PC-3 (cell line): ENCODE results near the gene IL18BP. TPM values are rescaled to one million over a fixed set of nuclear protein-coding genes. Genes with fewer than 3 reads are reported as not detected.

ENCODE experiments used
- ATAC-seq: fragments of 200-7000 bp; cut with Tn5 transposase; 2 replicates; pipeline ENCODE4 v1.9.1; 2020; ENCODE audit warnings: mild to moderate bottlenecking, moderate library complexity
- BruUV-seq: library from RNA; stranded (reverse); fragments of 400-500 nt; replicated peaks from 2 replicates; lab custom pipeline; 2021; lab: Mats Ljungman, UMichigan
- CTCF ChIA-PET: fragments of 300-600 bp; sonication (Branson Sonifier 250); formaldehyde crosslinking; loops from one replicate; lab custom pipeline; 2022; ENCODE audit warnings: antibody characterized with exemption; lab: Charles Lee
- POLR2A ChIA-PET: fragments of 300-600 bp; sonication (Branson Sonifier 250); formaldehyde crosslinking; loops from one replicate; lab custom pipeline; 2022; ENCODE audit warnings: antibody characterized with exemption; ENCODE audit not compliant: unreplicated experiment; lab: Charles Lee
- DNase-seq: peaks from one replicate; pipeline ENCODE4 v3.0.0-alpha.2; 2015
- H2AFZ ChIP-seq: fragments of 300-600 bp; sonication (generic); 2 replicates; pipeline ENCODE4 v1.6.0; 2016; ENCODE audit warnings: antibody characterized with exemption, low read length
- H3F3A ChIP-seq: fragments of 300-600 bp; sonication (generic); one replicate; pipeline ENCODE4 v1.6.0; 2017; ENCODE audit warnings: antibody characterized with exemption, low read length, control low read depth, mild to moderate bottlenecking; ENCODE audit not compliant: unreplicated experiment
- H3K27ac ChIP-seq: fragments of 300-600 bp; sonication (generic); 2 replicates; pipeline ENCODE4 v1.5.1; 2016; ENCODE audit warnings: mild to moderate bottlenecking, low read length
- H3K27me3 ChIP-seq: fragments of 300-600 bp; sonication (generic); 2 replicates; pipeline ENCODE4 v1.6.1; 2016; ENCODE audit warnings: low read length, mixed read lengths
- H3K36me3 ChIP-seq: fragments of 300-600 bp; sonication (generic); 2 replicates; pipeline ENCODE4 v1.6.1; 2016; ENCODE audit warnings: low read depth, mixed run types, low read length, mixed read lengths
- H3K4me1 ChIP-seq: fragments of 300-600 bp; sonication (generic); 2 replicates; pipeline ENCODE4 v1.5.1; 2016; ENCODE audit warnings: low read length; ENCODE audit not compliant: insufficient read depth
- H3K4me2 ChIP-seq: fragments of 300-600 bp; sonication (generic); 2 replicates; pipeline ENCODE4 v1.6.0; 2016; ENCODE audit warnings: low read length
- H3K4me3 ChIP-seq: fragments of 300-600 bp; sonication (generic); 2 replicates; pipeline ENCODE4 v1.5.1; 2016; ENCODE audit warnings: mild to moderate bottlenecking, low read length, mixed read lengths
- H3K79me2 ChIP-seq: fragments of 300-600 bp; sonication (generic); 2 replicates; pipeline ENCODE4 v1.6.1; 2017; ENCODE audit warnings: low read length, mixed read lengths
- H3K9ac ChIP-seq: fragments of 300-600 bp; sonication (generic); 2 replicates; pipeline ENCODE4 v1.6.0; 2016; ENCODE audit warnings: mild to moderate bottlenecking, low read length
- H3K9me2 ChIP-seq: fragments of 300-600 bp; sonication (generic); replicated peaks from 2 replicates; pipeline ENCODE4 v1.6.1; 2016; ENCODE audit warnings: mixed run types, low read length, mixed read lengths
- H3K9me3 ChIP-seq: fragments of 300-600 bp; sonication (generic); 2 replicates; pipeline ENCODE4 v1.6.1; 2016; ENCODE audit warnings: low read length, mixed read lengths
- H4K20me1 ChIP-seq: fragments of 300-600 bp; sonication (generic); 2 replicates; pipeline ENCODE4 v1.6.1; 2016; ENCODE audit warnings: low read length, mixed read lengths
- EZH2 ChIP-seq: fragments of 300-600 bp; sonication (generic); IDR thresholded peaks from one replicate; pipeline ENCODE4 v1.6.1; 2017; ENCODE audit warnings: antibody characterized with exemption, mild to moderate bottlenecking, low read length; ENCODE audit not compliant: unreplicated experiment
- EZH2phosphoT487 ChIP-seq: fragments of 300-600 bp; sonication (generic); IDR thresholded peaks from 2 replicates; pipeline ENCODE4 v1.6.1; 2018; ENCODE audit warnings: mild to moderate bottlenecking, antibody characterized with exemption, low read length, borderline replicate concordance
- intact Hi-C: fragments of 100-400 bp; cut with micrococcal nuclease; formaldehyde crosslinking; loops from 2 replicates; pipeline ENCODE4 v1.9.0; 2023
- total RNA-seq: library from RNA; depleted of rRNA; stranded (reverse); fragments of >200 nt; gene quantifications from 2 replicates; pipeline ENCODE4 v1.2.3, GENCODE V29; 2014
- TF ChIP-seq, protein P1 (sequence below): fragments of 300-600 bp; sonication (generic); conservative IDR thresholded peaks from 2 replicates; pipeline ENCODE4 v1.5.1; 2017; ENCODE audit warnings: antibody characterized with exemption, low read depth, mild to moderate bottlenecking, low read length

IL18BP gene
- total RNA-seq, 1 experiment from 2014 or later: 7.2 TPM

DNA sequence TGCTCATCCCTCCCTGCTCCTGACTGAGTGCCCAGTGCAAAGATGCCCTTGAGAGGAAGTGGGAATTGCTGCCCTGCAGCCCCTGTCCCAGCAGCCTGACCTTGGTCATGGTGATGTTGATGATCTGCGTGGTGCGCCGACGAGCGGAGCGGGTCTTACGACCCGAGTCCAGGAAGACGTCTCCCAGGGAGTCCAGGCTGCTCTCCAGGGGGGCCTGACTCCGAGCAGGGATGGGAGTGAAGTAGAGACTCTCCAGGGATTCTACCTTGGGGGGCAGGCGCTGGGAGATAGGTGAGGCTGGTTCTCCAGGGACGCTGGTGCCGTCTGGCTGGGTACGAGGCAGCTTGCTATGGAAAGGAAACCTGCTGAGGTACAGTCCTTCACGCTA is 8.4 kb downstream of the IL18BP start:
- no peak overlapping the region for H3K4me3 ChIP-seq
- no peak overlapping the region for H2AFZ ChIP-seq
- H3K4me1 ChIP-seq: no peaks in the 10 kb centered on the region
- H4K20me1 ChIP-seq: peaks cover 5% of the 10 kb centered on the region
- ChIA-PET CTCF (no interaction called here), POLR2A (interaction anchor here (0.5 kb wide), 1 partner anchor 666 kb away, joined by 19 read pairs; no protein-coding TSS in a partner anchor)
- no peak overlapping the region for H3K27ac ChIP-seq
- no peak overlapping the region for H3K4me2 ChIP-seq
- no peaks in the 10 kb centered on the region for H3K9me3 ChIP-seq
- no peak overlapping the region for H3K9ac ChIP-seq
- DNase-seq (no peak), ATAC-seq (no peak)
- peaks cover 6% of the 10 kb centered on the region for H3F3A ChIP-seq
- intact Hi-C loops: no loop called here
- no peak for TF ChIP-seq EZH2
- TF ChIP-seq EZH2phosphoT487: no peak
- TF ChIP-seq, protein P1, sequence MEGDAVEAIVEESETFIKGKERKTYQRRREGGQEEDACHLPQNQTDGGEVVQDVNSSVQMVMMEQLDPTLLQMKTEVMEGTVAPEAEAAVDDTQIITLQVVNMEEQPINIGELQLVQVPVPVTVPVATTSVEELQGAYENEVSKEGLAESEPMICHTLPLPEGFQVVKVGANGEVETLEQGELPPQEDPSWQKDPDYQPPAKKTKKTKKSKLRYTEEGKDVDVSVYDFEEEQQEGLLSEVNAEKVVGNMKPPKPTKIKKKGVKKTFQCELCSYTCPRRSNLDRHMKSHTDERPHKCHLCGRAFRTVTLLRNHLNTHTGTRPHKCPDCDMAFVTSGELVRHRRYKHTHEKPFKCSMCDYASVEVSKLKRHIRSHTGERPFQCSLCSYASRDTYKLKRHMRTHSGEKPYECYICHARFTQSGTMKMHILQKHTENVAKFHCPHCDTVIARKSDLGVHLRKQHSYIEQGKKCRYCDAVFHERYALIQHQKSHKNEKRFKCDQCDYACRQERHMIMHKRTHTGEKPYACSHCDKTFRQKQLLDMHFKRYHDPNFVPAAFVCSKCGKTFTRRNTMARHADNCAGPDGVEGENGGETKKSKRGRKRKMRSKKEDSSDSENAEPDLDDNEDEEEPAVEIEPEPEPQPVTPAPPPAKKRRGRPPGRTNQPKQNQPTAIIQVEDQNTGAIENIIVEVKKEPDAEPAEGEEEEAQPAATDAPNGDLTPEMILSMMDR: no peak
- no peaks in the 10 kb centered on the region for H3K9me2 ChIP-seq
- H3K27me3 ChIP-seq: no peaks in the 10 kb centered on the region
- peaks cover 83% of the 10 kb centered on the region for H3K36me3 ChIP-seq
- no peaks in the 10 kb centered on the region for H3K79me2 ChIP-seq
- BruUV-seq: no TSS peak

DNA sequence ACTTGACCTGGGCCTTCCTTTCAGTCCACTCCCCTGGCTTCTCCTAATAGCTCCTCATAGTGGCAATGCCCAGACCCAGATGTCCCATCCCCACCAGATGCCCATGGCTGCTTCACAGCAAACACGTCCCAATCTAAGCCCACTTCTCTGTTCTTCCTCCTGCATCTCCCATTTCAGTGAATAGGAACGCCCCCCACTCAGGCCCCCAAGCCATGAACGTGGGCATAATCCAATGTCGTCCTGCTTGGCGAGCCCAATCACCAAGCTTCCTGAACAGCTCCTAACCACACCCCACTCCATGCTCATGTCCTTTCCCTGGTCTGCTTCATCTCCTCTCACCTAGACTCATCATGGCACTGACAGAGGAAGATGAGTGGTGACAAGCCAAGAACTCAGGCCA is 8.9 kb downstream of the IL18BP start:
- Histone ChIP-seq H3K4me3 (no peak overlapping the region), H3K27me3 (no peaks in the 10 kb centered on the region), H3K9me3 (no peaks in the 10 kb centered on the region), H2AFZ (no peak overlapping the region), H4K20me1 (peaks cover 5% of the 10 kb centered on the region), H3K9ac (no peak overlapping the region), H3K9me2 (no peaks in the 10 kb centered on the region), H3K4me1 (no peaks in the 10 kb centered on the region), H3K27ac (no peak overlapping the region), H3F3A (peaks cover 6% of the 10 kb centered on the region), H3K36me3 (peaks cover 86% of the 10 kb centered on the region), H3K4me2 (no peak overlapping the region), H3K79me2 (no peaks in the 10 kb centered on the region)
- TSS peak; percentile 11 for BruUV-seq
- TF ChIP-seq EZH2 (no peak), EZH2phosphoT487 (no peak)
- TF ChIP-seq, protein P1: no peak
- ChIA-PET CTCF (no interaction called here), POLR2A (interaction anchor here (0.5 kb wide), 1 partner anchor 665 kb away, joined by 19 read pairs; no protein-coding TSS in a partner anchor)
- DNase-seq (no peak), ATAC-seq (no peak)
- intact Hi-C loops: no loop called here

DNA sequence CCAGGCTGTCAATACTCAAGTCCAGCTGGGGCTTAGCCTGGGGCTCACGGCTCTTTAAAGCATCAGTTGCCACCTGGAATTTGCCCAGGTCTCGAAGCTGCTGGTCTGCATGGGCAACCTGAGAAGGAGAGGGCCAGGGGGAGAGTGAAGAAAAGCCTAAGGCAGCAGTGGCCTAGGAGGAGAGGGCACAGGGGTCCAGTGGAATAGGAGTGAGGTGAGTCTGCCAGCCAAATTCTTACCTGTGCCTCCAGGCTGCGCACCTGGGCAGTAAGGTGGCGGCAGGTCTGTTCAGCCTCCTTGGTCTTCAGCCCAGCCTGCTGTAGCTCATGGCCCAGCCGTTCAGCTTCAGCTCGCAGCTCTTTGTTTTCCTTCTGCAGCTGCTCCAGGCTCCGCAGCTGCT is 10.0 kb downstream of the IL18BP start:
- BruUV-seq: no TSS peak
- H3K36me3 ChIP-seq: peaks cover 83% of the 10 kb centered on the region

More for the DNA sequence above, 10.0 kb downstream of the IL18BP start:
- no peaks in the 10 kb centered on the region for H3K9me3 ChIP-seq
- H3K9me2 ChIP-seq: no peaks in the 10 kb centered on the region
- POLR2A ChIA-PET: no interaction called here
- H4K20me1 ChIP-seq: peaks cover 5% of the 10 kb centered on the region
- intact Hi-C loops: no loop called here
- CTCF ChIA-PET: no interaction called here
- no peak overlapping the region for H2AFZ ChIP-seq
- DNase-seq (no peak), ATAC-seq (no peak)
- no peaks in the 10 kb centered on the region for H3K4me1 ChIP-seq
- H3K79me2 ChIP-seq: no peaks in the 10 kb centered on the region
- H3K4me2 ChIP-seq: no peak overlapping the region
- no peak overlapping the region for H3K27ac ChIP-seq
- TF ChIP-seq EZH2 (no peak), EZH2phosphoT487 (no peak)
- TF ChIP-seq, protein P1: no peak
- no peak overlapping the region for H3K4me3 ChIP-seq
- no peaks in the 10 kb centered on the region for H3K27me3 ChIP-seq
- peaks cover 6% of the 10 kb centered on the region for H3F3A ChIP-seq
- no peak overlapping the region for H3K9ac ChIP-seq
